ENCODE results near the gene MRPL53. TPM values are rescaled to one million over a fixed set of nuclear protein-coding genes. Genes with fewer than 3 reads are reported as not detected.

Gene MRPL53
- total and polyA plus RNA-seq, 2 of the 8 experiments (the other 6 are each of a cell fraction or from before 2014, with no cell fraction given): 36.6 to 46.3 TPM

DNA sequence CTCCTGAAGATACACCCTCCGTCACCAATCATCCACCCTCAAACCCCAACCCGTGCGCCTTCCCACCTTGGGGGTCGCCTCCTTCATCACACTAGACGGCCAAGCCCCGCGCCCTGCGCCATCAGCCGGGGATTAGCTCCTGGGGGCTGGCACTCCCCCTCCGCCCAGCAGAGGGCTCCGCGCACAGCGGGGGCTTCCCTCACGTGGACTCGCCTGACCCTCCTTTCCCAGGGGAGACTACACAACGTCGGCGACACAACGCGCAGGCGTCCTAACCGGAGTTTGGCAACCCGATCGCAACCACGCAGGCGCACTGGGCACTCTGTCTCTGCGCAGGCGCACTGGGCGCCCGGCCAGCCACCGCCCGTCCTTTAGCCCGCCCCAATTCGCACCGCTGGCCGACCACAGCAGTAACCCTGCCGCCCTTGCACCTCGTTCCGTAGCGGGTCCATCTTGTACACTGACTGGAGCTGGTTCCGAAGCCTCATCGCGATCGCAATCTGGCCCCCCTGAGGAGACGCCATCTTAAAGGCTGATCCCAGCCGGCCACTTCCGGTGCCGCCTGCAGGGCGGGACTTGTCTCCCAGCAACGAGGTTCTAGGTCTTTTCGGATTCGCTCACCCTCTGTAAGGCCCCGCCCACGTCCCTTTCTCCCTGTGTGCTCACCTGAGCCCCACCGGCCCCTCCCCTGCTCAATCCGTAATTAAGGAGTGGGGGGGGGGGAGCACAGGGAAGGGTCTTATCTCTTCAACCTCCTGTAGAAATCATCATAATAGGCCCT, 34.9 kb upstream of the MRPL53 start, which contains the start of gene PCGF1 (continued):
- TF ChIP-seq RNF2 (IDR thresholded peaks at IDR 0.05; ENCODE audit: borderline replicate concordance, low read depth, low read length, missing control alignments, poor library complexity, severe bottlenecking) (no peak), ASH2L (IDR thresholded peaks at IDR 0.05; ENCODE audit: low read length) (peak; percentile 79), ATF2 (IDR thresholded peaks at IDR 0.05; ENCODE audit: low read length) (no peak), POLR2A (IDR thresholded peaks at IDR 0.05; ENCODE audit: control extremely low read depth in 1 of 2, low read depth in 2 of 2, low read length in 2 of 2) (peak in 1 of 2 experiments; percentile 84; a peak in 2 of 3 replicates), RXRA (IDR thresholded peaks at IDR 0.05; ENCODE audit: insufficient read depth, low read depth, low read length) (no peak), POU5F1 (IDR thresholded peaks at IDR 0.05; ENCODE audit: low read depth, low read length) (no peak), SIX5 (IDR thresholded peaks at IDR 0.05; ENCODE audit: low read depth, low read length) (no peak), SIN3A (conservative IDR thresholded peaks at IDR 0.05 in 1 of 2, IDR thresholded peaks at IDR 0.05 in 1 of 2; ENCODE audit: low read depth in 1 of 2, low read length in 2 of 2) (peak in 1 of 2 experiments; percentile 71; a peak in 2 of 4 replicates), RBBP5 (IDR thresholded peaks at IDR 0.05; ENCODE audit: borderline replicate concordance, low read depth, low read length) (peak; percentile 100), HDAC6 (IDR thresholded peaks at IDR 0.05; ENCODE audit: low read depth, low read length) (no peak), CHD2 (IDR thresholded peaks at IDR 0.05; ENCODE audit: low read length) (no peak)
- TF ChIP-seq, protein P1, sequence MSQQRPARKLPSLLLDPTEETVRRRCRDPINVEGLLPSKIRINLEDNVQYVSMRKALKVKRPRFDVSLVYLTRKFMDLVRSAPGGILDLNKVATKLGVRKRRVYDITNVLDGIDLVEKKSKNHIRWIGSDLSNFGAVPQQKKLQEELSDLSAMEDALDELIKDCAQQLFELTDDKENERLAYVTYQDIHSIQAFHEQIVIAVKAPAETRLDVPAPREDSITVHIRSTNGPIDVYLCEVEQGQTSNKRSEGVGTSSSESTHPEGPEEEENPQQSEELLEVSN (IDR thresholded peaks at IDR 0.05): 0 out of 2 replicates have a peak, but pooled peaks have one; percentile 50
